Lower leg skin (tissue), 3 donors: ENCODE results near the gene CORIN.

Experiments used
- POLR2A ChIP-seq, 2 donors: fragments of 450-650 bp; IDR thresholded peaks; one replicate each; pipeline ENCODE4 v1.6.1; 2016 to 2017; ENCODE audit warnings: antibody characterized with exemption in 2 of 2, mild to moderate bottlenecking in 1 of 2, moderate library complexity in 1 of 2
- TF ChIP-seq, protein P1 (sequence below), 3 donors: fragments of 450-650 bp; IDR thresholded peaks; one replicate each; pipeline ENCODE4 v1.5.1; 2016; ENCODE audit warnings: antibody characterized with exemption in 3 of 3, mild to moderate bottlenecking in 3 of 3, moderate library complexity in 2 of 3

DNA sequence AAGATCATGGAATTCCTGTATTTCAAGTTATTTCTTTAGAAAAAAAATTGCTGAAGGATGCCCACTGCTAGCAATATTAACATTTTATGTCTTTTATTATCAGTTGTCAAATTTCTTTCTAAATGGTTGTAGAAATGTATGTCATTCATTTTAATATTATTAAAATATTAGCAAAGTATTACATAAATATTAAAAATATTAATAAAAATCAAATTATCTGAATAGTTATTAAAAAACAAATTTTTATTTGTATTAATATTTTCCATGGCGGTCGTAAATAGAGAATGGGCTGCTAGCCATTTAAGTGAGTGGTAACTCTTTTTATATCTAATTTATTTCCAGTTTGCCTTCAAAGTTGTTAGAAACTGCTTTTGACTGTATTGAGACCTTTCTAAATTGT is 280.6 kb downstream of the CORIN start:
- TF ChIP-seq, protein P1, sequence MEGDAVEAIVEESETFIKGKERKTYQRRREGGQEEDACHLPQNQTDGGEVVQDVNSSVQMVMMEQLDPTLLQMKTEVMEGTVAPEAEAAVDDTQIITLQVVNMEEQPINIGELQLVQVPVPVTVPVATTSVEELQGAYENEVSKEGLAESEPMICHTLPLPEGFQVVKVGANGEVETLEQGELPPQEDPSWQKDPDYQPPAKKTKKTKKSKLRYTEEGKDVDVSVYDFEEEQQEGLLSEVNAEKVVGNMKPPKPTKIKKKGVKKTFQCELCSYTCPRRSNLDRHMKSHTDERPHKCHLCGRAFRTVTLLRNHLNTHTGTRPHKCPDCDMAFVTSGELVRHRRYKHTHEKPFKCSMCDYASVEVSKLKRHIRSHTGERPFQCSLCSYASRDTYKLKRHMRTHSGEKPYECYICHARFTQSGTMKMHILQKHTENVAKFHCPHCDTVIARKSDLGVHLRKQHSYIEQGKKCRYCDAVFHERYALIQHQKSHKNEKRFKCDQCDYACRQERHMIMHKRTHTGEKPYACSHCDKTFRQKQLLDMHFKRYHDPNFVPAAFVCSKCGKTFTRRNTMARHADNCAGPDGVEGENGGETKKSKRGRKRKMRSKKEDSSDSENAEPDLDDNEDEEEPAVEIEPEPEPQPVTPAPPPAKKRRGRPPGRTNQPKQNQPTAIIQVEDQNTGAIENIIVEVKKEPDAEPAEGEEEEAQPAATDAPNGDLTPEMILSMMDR (IDR thresholded peaks at IDR 0.05), result no peak
- TF ChIP-seq POLR2A (IDR thresholded peaks at IDR 0.05), result no peak
